GM23338 (cell line): ENCODE results near the gene MMAB. TPM values are rescaled to one million over a fixed set of nuclear protein-coding genes. Genes with fewer than 3 reads are reported as not detected.

Experiments
- ATAC-seq: fragments of 200-7000 bp; cut with Tn5 transposase; 3 replicates; pipeline ENCODE4 v1.9.1; 2020
- DNase-seq: peaks from one replicate; pipeline ENCODE4 v3.0.0-alpha.2; 2015; ENCODE audit warnings: low spot score
- H2AFZ ChIP-seq: fragments of 200-600 bp; sonication (generic); 2 replicates; pipeline ENCODE4 v1.8.0; 2016; ENCODE audit warnings: antibody characterized with exemption, mild to moderate bottlenecking, moderate library complexity
- H3F3A ChIP-seq: fragments of 200-600 bp; sonication (generic); replicated peaks from 2 replicates; pipeline ENCODE4 v1.8.0; 2017; ENCODE audit warnings: antibody characterized with exemption, mixed run types, low read depth
- H3K27ac ChIP-seq: fragments of 200-600 bp; sonication (generic); 2 replicates; pipeline ENCODE4 v1.6.1; 2016; ENCODE audit warnings: low read depth
- H3K27me3 ChIP-seq: fragments of 200-600 bp; sonication (generic); 2 replicates; pipeline ENCODE4 v1.8.0; 2016; ENCODE audit warnings: mild to moderate bottlenecking, mixed run types, moderate library complexity; ENCODE audit not compliant: insufficient read depth
- H3K36me3 ChIP-seq: fragments of 200-600 bp; sonication (generic); 2 replicates; pipeline ENCODE4 v1.8.0; 2016; ENCODE audit warnings: mild to moderate bottlenecking; ENCODE audit not compliant: insufficient read depth
- H3K4me1 ChIP-seq: fragments of 200-600 bp; sonication (generic); 2 replicates; pipeline ENCODE4 v1.8.0; 2016; ENCODE audit warnings: mild to moderate bottlenecking, moderate library complexity; ENCODE audit not compliant: insufficient read depth
- H3K4me2 ChIP-seq: fragments of 200-600 bp; sonication (generic); 2 replicates; pipeline ENCODE4 v1.7.1; 2017; ENCODE audit warnings: mixed run types
- H3K4me3 ChIP-seq: fragments of 200-600 bp; sonication (generic); 2 replicates; pipeline ENCODE4 v1.6.1; 2016; ENCODE audit warnings: mixed run types
- H3K79me2 ChIP-seq: fragments of 200-600 bp; sonication (generic); replicated peaks from 2 replicates; pipeline ENCODE4 v1.8.0; 2017; ENCODE audit warnings: mild to moderate bottlenecking; ENCODE audit not compliant: insufficient read depth
- H3K9me2 ChIP-seq: fragments of 200-600 bp; sonication (generic); 2 replicates; pipeline ENCODE4 v1.8.0; 2017; ENCODE audit not compliant: insufficient read depth
- H4K20me1 ChIP-seq: fragments of 200-600 bp; sonication (generic); replicated peaks from 2 replicates; pipeline ENCODE4 v1.8.0; 2017; ENCODE audit warnings: mild to moderate bottlenecking; ENCODE audit not compliant: insufficient read depth
- H3K27ac Mint-ChIP-seq: 2 replicates; pipeline ENCODE4 v1.8.0; 2020; ENCODE audit warnings: inconsistent platforms, mild to moderate bottlenecking, moderate library complexity, mixed read lengths
- H3K27me3 Mint-ChIP-seq: 3 replicates; pipeline ENCODE4 v1.8.0; 2022; ENCODE audit warnings: low read depth, mild to moderate bottlenecking, moderate library complexity, mixed read lengths, inconsistent platforms; ENCODE audit not compliant: insufficient read depth, poor library complexity
- H3K36me3 Mint-ChIP-seq: 3 replicates; pipeline ENCODE4 v1.8.0; 2021; ENCODE audit warnings: low read depth, mild to moderate bottlenecking, inconsistent platforms, moderate library complexity, mixed read lengths
- H3K4me1 Mint-ChIP-seq: 3 replicates; pipeline ENCODE4 v1.8.0; 2020; ENCODE audit warnings: mild to moderate bottlenecking, inconsistent platforms, mixed read lengths
- H3K4me3 Mint-ChIP-seq: 3 replicates; pipeline ENCODE4 v1.8.0; 2021; ENCODE audit warnings: moderate library complexity, mild to moderate bottlenecking, inconsistent platforms, mixed read lengths
- H3K9me3 Mint-ChIP-seq: 3 replicates; pipeline ENCODE4 v1.8.0; 2020; ENCODE audit warnings: moderate library complexity, mild to moderate bottlenecking, inconsistent platforms, mixed read lengths
- CREB1 ChIP-seq: fragments of 250-450 bp; sonication (Bioruptor Pico); IDR thresholded peaks from 2 replicates; pipeline ENCODE4 v1.5.0; 2020; ENCODE audit warnings: low read depth, mild to moderate bottlenecking, moderate library complexity
- CTCF ChIP-seq, 2 experiments: fragments of 200-600 bp in 1 of 2; sonication (generic) in 1 of 2; conservative IDR thresholded peaks; 2 replicates each; pipeline versions ENCODE4 v1.5.1 to v1.6.1; 2016 to 2017; ENCODE audit warnings: antibody characterized with exemption in 2 of 2, low read depth in 2 of 2, mild to moderate bottlenecking in 2 of 2, moderate library complexity in 1 of 2
- ETS1 ChIP-seq: IDR thresholded peaks from 2 replicates; pipeline ENCODE4 v1.6.1; 2016; ENCODE audit warnings: antibody characterized with exemption
- EZH2 ChIP-seq: fragments of 200-600 bp; sonication (generic); IDR thresholded peaks from one replicate; pipeline ENCODE4 v1.8.0; 2017; ENCODE audit warnings: antibody characterized with exemption, mild to moderate bottlenecking, low read depth; ENCODE audit not compliant: unreplicated experiment
- JUNB ChIP-seq: IDR thresholded peaks from one replicate; pipeline ENCODE4 v1.6.1; 2016; ENCODE audit warnings: antibody characterized with exemption; ENCODE audit not compliant: unreplicated experiment
- NANOG ChIP-seq: IDR thresholded peaks from 2 replicates; pipeline ENCODE4 v1.6.1; 2016; ENCODE audit warnings: antibody characterized with exemption, borderline replicate concordance
- POLR2AphosphoS5 ChIP-seq: IDR thresholded peaks from 2 replicates; pipeline ENCODE4 v1.6.1; 2016; ENCODE audit warnings: antibody characterized with exemption, low read depth
- REST ChIP-seq: IDR thresholded peaks from one replicate; pipeline ENCODE4 v1.6.1; 2018; ENCODE audit warnings: antibody characterized with exemption; ENCODE audit not compliant: unreplicated experiment
- STAT1 ChIP-seq: IDR thresholded peaks from one replicate; pipeline ENCODE4 v1.6.1; 2016; ENCODE audit warnings: antibody characterized with exemption; ENCODE audit not compliant: unreplicated experiment
- ZNF114 ChIP-seq: fragments of 250-450 bp; sonication (Bioruptor Pico); IDR thresholded peaks from 2 replicates; pipeline ENCODE4 v1.5.0; 2020; ENCODE audit warnings: mild to moderate bottlenecking, moderate library complexity
- ZNF331 ChIP-seq: fragments of 250-450 bp; sonication (Bioruptor Pico); IDR thresholded peaks from 2 replicates; pipeline ENCODE4 v1.5.0; 2020; ENCODE audit warnings: low read depth, mild to moderate bottlenecking, moderate library complexity
- ZNF462 ChIP-seq: fragments of 250-450 bp; sonication (Bioruptor Pico); IDR thresholded peaks from 2 replicates; pipeline ENCODE4 v1.5.0; 2020; ENCODE audit warnings: mild to moderate bottlenecking, moderate library complexity
- polyA plus RNA-seq: library from polyadenylated mRNA; unstranded; fragments of >200 nt; fragmentation: Nextera tagmentation; extraction: Ambion mirVana; gene quantifications from 2 replicates; pipeline ENCODE4 v1.2.1, GENCODE V29; 2016
- total RNA-seq: library from RNA; depleted of rRNA; stranded (reverse); fragments of >200 nt; shearing (Covaris generic); gene quantifications from 2 replicates; pipeline ENCODE4 v1.2.3, GENCODE V29; 2014

The MMAB gene
- total and polyA plus RNA-seq, 2 experiments from 2014 or later: 24.7 to 38.5 TPM

GRCh38 chr12:109589240-109589590 is 15.9 kb upstream of the MMAB start (continued):
- TF ChIP-seq ZNF462 (CRISPR knock-in tag) (no peak), STAT1 (no peak)

DNA sequence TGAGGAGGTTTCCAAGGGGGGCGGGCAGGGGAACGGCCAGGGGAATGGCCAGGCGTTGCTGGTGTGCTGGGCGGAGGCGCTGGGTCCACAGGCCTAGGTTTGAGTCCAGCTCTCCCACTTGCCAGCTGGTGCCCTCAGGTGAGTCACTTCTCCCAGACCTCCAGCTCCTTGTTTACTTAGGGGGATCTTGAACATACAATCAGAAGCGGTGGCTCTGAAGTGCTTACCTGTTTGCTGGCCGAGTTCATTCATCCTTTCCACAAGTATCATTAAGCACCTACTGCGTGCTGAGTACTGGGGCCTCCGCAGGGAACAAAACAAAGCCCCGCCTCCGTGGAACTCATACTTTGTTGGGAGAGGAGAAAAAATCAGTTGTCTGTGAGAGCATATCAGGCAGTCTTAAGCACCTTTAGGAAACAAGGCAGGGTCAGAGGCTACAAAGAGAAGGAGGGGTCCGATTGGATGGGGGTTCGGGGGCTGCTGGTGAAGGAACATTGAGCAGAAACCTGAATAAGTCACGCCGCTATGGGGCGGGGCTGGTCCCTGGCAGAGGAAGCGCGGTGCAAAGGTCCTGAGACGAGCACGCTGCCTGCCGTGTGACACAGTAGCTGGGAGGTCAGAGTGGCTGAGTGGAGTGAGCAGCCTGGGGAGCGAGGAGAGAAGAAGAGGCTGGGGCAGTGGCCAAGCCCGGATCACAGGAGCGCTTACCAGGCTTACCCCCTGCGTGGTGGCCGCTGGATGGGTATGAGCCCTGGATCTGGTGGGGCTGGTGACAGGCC is 15.3 kb upstream of the MMAB start:
- Histone ChIP-seq H3F3A (no peaks in the 10 kb centered on the region), H3K4me3 (no peak overlapping the region), H3K36me3 (peaks cover 6% of the 10 kb centered on the region; the same call in 1 of the 2 replicates), H3K27ac (no peak overlapping the region), H3K27me3 (no peaks in the 10 kb centered on the region), H3K4me1 (no peaks in the 10 kb centered on the region), H3K4me2 (no peak overlapping the region), H3K79me2 (no peaks in the 10 kb centered on the region), H4K20me1 (no peaks in the 10 kb centered on the region; the same call in 1 of the 2 replicates), H2AFZ (no peak overlapping the region), H3K9me2 (no peaks in the 10 kb centered on the region)
- Mint-ChIP-seq H3K27ac (peak overlapping the region; percentile 11; the same call in 1 of the 2 replicates), H3K9me3 (no peaks in the 10 kb centered on the region), H3K4me1 (no peaks in the 10 kb centered on the region), H3K36me3 (peaks cover 19% of the 10 kb centered on the region), H3K27me3 (peaks cover 9% of the 10 kb centered on the region), H3K4me3 (no peak overlapping the region)
- DNase-seq: no peak
- no peak for ATAC-seq
- TF ChIP-seq ZNF331 (CRISPR knock-in tag) (no peak), CREB1 (no peak), JUNB (no peak), CTCF (conservative IDR thresholded peaks at IDR 0.05; ENCODE audit: low read depth in 2 of 2) (no peak), STAT1 (no peak), POLR2AphosphoS5 (no peak), NANOG (no peak), ETS1 (no peak), REST (no peak), EZH2 (no peak), ZNF114 (CRISPR knock-in tag) (no peak)
